WTC11 (cell line): Measurements from ENCODE around the gene DOHH. TPM values are rescaled to one million over a fixed set of nuclear protein-coding genes. Genes with fewer than 3 reads are reported as not detected.

Source experiments
- ATAC-seq: fragments of 200-7000 bp; cut with Tn5 transposase; 2 replicates; pipeline ENCODE4 v1.10.0; 2021; ENCODE audit warnings: mild to moderate bottlenecking, moderate library complexity
- CTCF ChIA-PET: fragments of 300-600 bp; sonication (Branson Sonifier 250); formaldehyde crosslinking; loops from one replicate; lab custom pipeline; 2021; ENCODE audit warnings: antibody characterized with exemption; lab: Charles Lee
- POLR2A ChIA-PET: fragments of 350-600 bp; sonication (Branson Sonifier 250); formaldehyde crosslinking; loops from one replicate; lab custom pipeline; 2021; ENCODE audit warnings: antibody characterized with exemption; lab: Charles Lee
- DNase-seq: peaks from one replicate; pipeline ENCODE4 v3.0.0; 2021; ENCODE audit warnings: low spot score
- H3K27ac Mint-ChIP-seq: 2 replicates; pipeline ENCODE4 v1.8.0; 2021; ENCODE audit warnings: mixed read lengths
- H3K27me3 Mint-ChIP-seq: 2 replicates; pipeline ENCODE4 v1.8.0; 2021; ENCODE audit warnings: low read depth, mild to moderate bottlenecking, moderate library complexity, mixed read lengths
- H3K36me3 Mint-ChIP-seq: 2 replicates; pipeline ENCODE4 v1.8.0; 2021; ENCODE audit warnings: mixed read lengths
- H3K4me1 Mint-ChIP-seq: 2 replicates; pipeline ENCODE4 v1.8.0; 2022; ENCODE audit warnings: mixed read lengths
- H3K4me3 Mint-ChIP-seq: 2 replicates; pipeline ENCODE4 v1.8.0; 2021; ENCODE audit warnings: mild to moderate bottlenecking, moderate library complexity, mixed read lengths
- H3K9me3 Mint-ChIP-seq: 2 replicates; pipeline ENCODE4 v1.8.0; 2021; ENCODE audit warnings: mixed read lengths
- ATF1 ChIP-seq: sonication (generic); formaldehyde crosslinking; IDR thresholded peaks from 2 replicates; pipeline ENCODE4 v1.8.1; 2023; ENCODE audit warnings: mild to moderate bottlenecking, moderate library complexity, missing genetic modification reagents
- CREM ChIP-seq: sonication (generic); formaldehyde crosslinking; IDR thresholded peaks from 2 replicates; pipeline ENCODE4 v1.8.1; 2022; ENCODE audit warnings: mild to moderate bottlenecking, missing genetic modification reagents, moderate library complexity
- FOXK1 ChIP-seq: sonication (generic); formaldehyde crosslinking; IDR thresholded peaks from 2 replicates; pipeline ENCODE4 v1.8.0; 2022; ENCODE audit warnings: mild to moderate bottlenecking, moderate library complexity, missing genetic modification reagents
- IRF2 ChIP-seq: sonication (generic); formaldehyde crosslinking; IDR thresholded peaks from 2 replicates; pipeline ENCODE4 v1.8.0; 2022; ENCODE audit warnings: low read depth, missing genetic modification reagents, borderline replicate concordance
- NFATC4 ChIP-seq: fragments of 250-450 bp; sonication (Bioruptor Pico); IDR thresholded peaks from 2 replicates; pipeline ENCODE4 v1.9.0; 2021; ENCODE audit warnings: mild to moderate bottlenecking
- RELA ChIP-seq: sonication (generic); formaldehyde crosslinking; IDR thresholded peaks from 2 replicates; pipeline ENCODE4 v1.8.1; 2022; ENCODE audit warnings: missing genetic modification reagents, mild to moderate bottlenecking, borderline replicate concordance
- ZNF138 ChIP-seq: sonication (generic); formaldehyde crosslinking; conservative IDR thresholded peaks from 2 replicates; pipeline ENCODE4 v1.8.1; 2022; ENCODE audit warnings: mild to moderate bottlenecking, moderate library complexity, missing genetic modification reagents
- ZNF416 ChIP-seq: fragments of 250-450 bp; sonication (Bioruptor Pico); IDR thresholded peaks from 2 replicates; pipeline ENCODE4 v1.9.0; 2021; ENCODE audit warnings: mild to moderate bottlenecking, inconsistent platforms
- total RNA-seq: library from RNA; stranded (reverse); gene quantifications from 3 replicates; pipeline ENCODE4 v1.2.3, GENCODE V29; 2021
- TF ChIP-seq, protein P1 (sequence below): sonication (generic); formaldehyde crosslinking; conservative IDR thresholded peaks from 2 replicates; pipeline ENCODE4 v1.8.1; 2023; ENCODE audit warnings: mild to moderate bottlenecking, low read depth, missing genetic modification reagents, moderate library complexity
- TF ChIP-seq, protein P2 (sequence below): sonication (generic); formaldehyde crosslinking; IDR thresholded peaks from 2 replicates; pipeline ENCODE4 v1.8.1; 2022; ENCODE audit warnings: missing genetic modification reagents, borderline replicate concordance
- TF ChIP-seq, protein P3 (sequence below): sonication (generic); formaldehyde crosslinking; IDR thresholded peaks from 2 replicates; pipeline ENCODE4 v1.8.1; 2022; ENCODE audit warnings: mild to moderate bottlenecking, missing genetic modification reagents, moderate library complexity, borderline replicate concordance
- TF ChIP-seq, protein P4 (sequence below): sonication (generic); formaldehyde crosslinking; IDR thresholded peaks from 2 replicates; pipeline ENCODE4 v1.8.0; 2022; ENCODE audit warnings: mild to moderate bottlenecking, missing genetic modification reagents
- TF ChIP-seq, protein P5 (sequence below): fragments of 250-450 bp; sonication (Bioruptor Pico); IDR thresholded peaks from 2 replicates; pipeline ENCODE4 v1.9.0; 2021; ENCODE audit warnings: mild to moderate bottlenecking
- TF ChIP-seq, protein P6 (sequence below): sonication (generic); formaldehyde crosslinking; IDR thresholded peaks from 2 replicates; pipeline ENCODE4 v1.8.1; 2022; ENCODE audit warnings: low read depth, mild to moderate bottlenecking, moderate library complexity, missing genetic modification reagents, borderline replicate concordance
- TF ChIP-seq, protein P7 (sequence below): fragments of 250-450 bp; sonication (Bioruptor Pico); IDR thresholded peaks from 2 replicates; pipeline ENCODE4 v2.1.2; 2022; ENCODE audit warnings: mild to moderate bottlenecking, moderate library complexity
- TF ChIP-seq, protein P8 (sequence below): fragments of 200-600 bp; IDR thresholded peaks from 2 replicates; pipeline ENCODE4 v1.8.0; 2022; ENCODE audit warnings: antibody characterized with exemption

Gene DOHH
- total RNA-seq, 1 experiment from 2014 or later, result 22.2 TPM

DNA sequence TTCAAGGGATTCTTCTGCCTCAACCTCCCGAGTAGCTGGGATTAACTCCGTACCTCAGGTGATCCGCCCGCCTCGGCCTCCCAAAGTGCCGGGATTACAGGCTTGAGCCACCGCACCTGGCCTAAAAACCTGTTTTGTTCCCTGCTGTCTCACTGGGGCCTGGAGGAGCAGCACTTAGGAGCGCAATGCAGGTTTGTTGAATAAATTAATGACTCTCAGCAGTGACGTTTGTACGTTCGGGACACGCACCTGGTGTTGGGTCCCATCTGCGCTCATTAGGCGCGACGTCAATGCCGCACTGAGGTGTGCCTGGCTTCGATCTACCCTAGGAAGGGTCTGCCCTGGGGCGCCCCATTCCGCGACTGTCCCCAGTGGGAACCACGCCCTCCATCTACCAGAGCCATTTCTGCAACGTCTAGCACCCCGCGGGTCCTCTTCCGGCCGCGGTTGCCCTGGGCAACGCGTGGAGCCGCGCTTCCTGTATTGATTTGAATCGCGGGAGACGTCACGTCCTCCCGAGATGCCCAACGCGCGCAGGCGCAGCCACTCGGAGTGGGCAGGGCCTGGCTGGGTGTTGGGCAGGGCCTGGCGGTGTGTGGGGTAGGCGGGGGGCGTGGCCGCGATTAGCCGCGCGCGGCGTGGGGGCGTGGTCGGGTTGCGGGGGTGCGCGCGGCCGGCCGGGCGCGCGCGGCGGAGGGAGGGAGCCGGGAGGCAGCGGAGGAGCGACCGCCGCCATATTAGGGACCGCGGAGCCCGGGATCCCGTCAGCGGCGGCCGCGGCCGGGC is 5.3 kb upstream of the DOHH start, which contains the start of gene FZR1 (continued):
- TF ChIP-seq, protein P1, sequence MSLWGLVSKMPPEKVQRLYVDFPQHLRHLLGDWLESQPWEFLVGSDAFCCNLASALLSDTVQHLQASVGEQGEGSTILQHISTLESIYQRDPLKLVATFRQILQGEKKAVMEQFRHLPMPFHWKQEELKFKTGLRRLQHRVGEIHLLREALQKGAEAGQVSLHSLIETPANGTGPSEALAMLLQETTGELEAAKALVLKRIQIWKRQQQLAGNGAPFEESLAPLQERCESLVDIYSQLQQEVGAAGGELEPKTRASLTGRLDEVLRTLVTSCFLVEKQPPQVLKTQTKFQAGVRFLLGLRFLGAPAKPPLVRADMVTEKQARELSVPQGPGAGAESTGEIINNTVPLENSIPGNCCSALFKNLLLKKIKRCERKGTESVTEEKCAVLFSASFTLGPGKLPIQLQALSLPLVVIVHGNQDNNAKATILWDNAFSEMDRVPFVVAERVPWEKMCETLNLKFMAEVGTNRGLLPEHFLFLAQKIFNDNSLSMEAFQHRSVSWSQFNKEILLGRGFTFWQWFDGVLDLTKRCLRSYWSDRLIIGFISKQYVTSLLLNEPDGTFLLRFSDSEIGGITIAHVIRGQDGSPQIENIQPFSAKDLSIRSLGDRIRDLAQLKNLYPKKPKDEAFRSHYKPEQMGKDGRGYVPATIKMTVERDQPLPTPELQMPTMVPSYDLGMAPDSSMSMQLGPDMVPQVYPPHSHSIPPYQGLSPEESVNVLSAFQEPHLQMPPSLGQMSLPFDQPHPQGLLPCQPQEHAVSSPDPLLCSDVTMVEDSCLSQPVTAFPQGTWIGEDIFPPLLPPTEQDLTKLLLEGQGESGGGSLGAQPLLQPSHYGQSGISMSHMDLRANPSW, result no peak
- TF ChIP-seq, protein P2, sequence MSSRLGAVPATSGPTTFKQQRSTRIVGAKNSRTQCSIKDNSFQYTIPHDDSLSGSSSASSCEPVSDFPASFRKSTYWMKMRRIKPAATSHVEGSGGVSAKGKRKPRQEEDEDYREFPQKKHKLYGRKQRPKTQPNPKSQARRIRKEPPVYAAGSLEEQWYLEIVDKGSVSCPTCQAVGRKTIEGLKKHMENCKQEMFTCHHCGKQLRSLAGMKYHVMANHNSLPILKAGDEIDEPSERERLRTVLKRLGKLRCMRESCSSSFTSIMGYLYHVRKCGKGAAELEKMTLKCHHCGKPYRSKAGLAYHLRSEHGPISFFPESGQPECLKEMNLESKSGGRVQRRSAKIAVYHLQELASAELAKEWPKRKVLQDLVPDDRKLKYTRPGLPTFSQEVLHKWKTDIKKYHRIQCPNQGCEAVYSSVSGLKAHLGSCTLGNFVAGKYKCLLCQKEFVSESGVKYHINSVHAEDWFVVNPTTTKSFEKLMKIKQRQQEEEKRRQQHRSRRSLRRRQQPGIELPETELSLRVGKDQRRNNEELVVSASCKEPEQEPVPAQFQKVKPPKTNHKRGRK (CRISPR knock-in tag), result no peak
- TF ChIP-seq, protein P3, sequence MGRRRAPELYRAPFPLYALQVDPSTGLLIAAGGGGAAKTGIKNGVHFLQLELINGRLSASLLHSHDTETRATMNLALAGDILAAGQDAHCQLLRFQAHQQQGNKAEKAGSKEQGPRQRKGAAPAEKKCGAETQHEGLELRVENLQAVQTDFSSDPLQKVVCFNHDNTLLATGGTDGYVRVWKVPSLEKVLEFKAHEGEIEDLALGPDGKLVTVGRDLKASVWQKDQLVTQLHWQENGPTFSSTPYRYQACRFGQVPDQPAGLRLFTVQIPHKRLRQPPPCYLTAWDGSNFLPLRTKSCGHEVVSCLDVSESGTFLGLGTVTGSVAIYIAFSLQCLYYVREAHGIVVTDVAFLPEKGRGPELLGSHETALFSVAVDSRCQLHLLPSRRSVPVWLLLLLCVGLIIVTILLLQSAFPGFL (CRISPR knock-in tag), result no peak
- peak; percentile 93 for TF ChIP-seq CREM
- TF ChIP-seq FOXK1 (CRISPR knock-in tag), result peak; percentile 93
- TF ChIP-seq IRF2 (CRISPR knock-in tag), result no peak
- TF ChIP-seq, protein P4, sequence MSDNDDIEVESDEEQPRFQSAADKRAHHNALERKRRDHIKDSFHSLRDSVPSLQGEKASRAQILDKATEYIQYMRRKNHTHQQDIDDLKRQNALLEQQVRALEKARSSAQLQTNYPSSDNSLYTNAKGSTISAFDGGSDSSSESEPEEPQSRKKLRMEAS (CRISPR knock-in tag), result peak; percentile 88
- 0 out of 2 replicates have a peak, but pooled peaks have one; percentile 23 for TF ChIP-seq ZNF416 (CRISPR knock-in tag)
- TF ChIP-seq ATF1, result no peak

DNA sequence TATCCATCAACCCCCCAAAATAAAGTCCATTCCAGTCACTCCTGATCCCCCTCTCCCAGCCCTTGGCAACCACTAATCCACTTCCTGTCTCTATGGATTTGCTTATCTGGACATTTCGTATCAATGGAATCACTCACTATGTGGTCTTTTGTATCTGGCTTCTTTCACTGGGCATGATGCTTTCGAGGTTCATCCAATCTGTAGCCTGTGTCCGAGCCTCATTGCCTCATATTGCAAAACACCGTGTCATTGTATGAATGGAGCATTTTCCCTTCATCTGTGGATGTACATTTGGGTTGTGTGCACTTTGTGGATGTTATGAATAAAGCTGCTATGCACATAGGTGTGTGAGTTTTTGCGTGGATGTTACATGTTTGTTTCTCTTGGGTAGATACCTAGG is 4.3 kb upstream of the DOHH start:
- H3K4me3 Mint-ChIP-seq, result peak overlapping the region; percentile 88
- H3K27ac Mint-ChIP-seq, result peak overlapping the region; percentile 34
- no peak for ATAC-seq
- H3K27me3 Mint-ChIP-seq, result no peaks in the 10 kb centered on the region; the same call in 1 of the 2 replicates
- peaks cover 23% of the 10 kb centered on the region for H3K4me1 Mint-ChIP-seq
- TF ChIP-seq, protein P5, sequence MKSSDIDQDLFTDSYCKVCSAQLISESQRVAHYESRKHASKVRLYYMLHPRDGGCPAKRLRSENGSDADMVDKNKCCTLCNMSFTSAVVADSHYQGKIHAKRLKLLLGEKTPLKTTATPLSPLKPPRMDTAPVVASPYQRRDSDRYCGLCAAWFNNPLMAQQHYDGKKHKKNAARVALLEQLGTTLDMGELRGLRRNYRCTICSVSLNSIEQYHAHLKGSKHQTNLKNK (CRISPR knock-in tag), result no peak
- TF ChIP-seq ZNF138, result no peak
- TF ChIP-seq, protein P6, sequence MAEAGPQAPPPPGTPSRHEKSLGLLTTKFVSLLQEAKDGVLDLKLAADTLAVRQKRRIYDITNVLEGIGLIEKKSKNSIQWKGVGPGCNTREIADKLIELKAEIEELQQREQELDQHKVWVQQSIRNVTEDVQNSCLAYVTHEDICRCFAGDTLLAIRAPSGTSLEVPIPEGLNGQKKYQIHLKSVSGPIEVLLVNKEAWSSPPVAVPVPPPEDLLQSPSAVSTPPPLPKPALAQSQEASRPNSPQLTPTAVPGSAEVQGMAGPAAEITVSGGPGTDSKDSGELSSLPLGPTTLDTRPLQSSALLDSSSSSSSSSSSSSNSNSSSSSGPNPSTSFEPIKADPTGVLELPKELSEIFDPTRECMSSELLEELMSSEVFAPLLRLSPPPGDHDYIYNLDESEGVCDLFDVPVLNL (CRISPR knock-in tag), result no peak
- no peak for TF ChIP-seq ZNF416 (CRISPR knock-in tag)
- no peak for TF ChIP-seq NFATC4 (CRISPR knock-in tag)
- TF ChIP-seq, protein P7, sequence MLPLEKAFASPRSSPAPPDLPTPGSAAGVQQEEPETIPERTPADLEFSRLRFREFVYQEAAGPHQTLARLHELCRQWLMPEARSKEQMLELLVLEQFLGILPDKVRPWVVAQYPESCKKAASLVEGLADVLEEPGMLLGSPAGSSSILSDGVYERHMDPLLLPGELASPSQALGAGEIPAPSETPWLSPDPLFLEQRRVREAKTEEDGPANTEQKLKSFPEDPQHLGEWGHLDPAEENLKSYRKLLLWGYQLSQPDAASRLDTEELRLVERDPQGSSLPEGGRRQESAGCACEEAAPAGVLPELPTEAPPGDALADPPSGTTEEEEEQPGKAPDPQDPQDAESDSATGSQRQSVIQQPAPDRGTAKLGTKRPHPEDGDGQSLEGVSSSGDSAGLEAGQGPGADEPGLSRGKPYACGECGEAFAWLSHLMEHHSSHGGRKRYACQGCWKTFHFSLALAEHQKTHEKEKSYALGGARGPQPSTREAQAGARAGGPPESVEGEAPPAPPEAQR (CRISPR knock-in tag), result no peak
- TF ChIP-seq, protein P8, sequence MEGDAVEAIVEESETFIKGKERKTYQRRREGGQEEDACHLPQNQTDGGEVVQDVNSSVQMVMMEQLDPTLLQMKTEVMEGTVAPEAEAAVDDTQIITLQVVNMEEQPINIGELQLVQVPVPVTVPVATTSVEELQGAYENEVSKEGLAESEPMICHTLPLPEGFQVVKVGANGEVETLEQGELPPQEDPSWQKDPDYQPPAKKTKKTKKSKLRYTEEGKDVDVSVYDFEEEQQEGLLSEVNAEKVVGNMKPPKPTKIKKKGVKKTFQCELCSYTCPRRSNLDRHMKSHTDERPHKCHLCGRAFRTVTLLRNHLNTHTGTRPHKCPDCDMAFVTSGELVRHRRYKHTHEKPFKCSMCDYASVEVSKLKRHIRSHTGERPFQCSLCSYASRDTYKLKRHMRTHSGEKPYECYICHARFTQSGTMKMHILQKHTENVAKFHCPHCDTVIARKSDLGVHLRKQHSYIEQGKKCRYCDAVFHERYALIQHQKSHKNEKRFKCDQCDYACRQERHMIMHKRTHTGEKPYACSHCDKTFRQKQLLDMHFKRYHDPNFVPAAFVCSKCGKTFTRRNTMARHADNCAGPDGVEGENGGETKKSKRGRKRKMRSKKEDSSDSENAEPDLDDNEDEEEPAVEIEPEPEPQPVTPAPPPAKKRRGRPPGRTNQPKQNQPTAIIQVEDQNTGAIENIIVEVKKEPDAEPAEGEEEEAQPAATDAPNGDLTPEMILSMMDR, result no peak
- TF ChIP-seq RELA (CRISPR knock-in tag), result no peak
- TF ChIP-seq, all 79 proteins: peak for 0
- CTCF ChIA-PET, result interaction anchor here (0.6 to 0.8 kb wide), 3 partner anchors 12 to 154 kb away, joined by 3 to 4 read pairs (median 3); no protein-coding TSS in a partner anchor
- H3K36me3 Mint-ChIP-seq, result peaks cover 8% of the 10 kb centered on the region; the same call in 1 of the 2 replicates
- H3K9me3 Mint-ChIP-seq, result no peaks in the 10 kb centered on the region
- no peak for DNase-seq
- POLR2A ChIA-PET, result no interaction called here
